Measurements from ENCODE around the gene COA8.

COA8 gene

DNA sequence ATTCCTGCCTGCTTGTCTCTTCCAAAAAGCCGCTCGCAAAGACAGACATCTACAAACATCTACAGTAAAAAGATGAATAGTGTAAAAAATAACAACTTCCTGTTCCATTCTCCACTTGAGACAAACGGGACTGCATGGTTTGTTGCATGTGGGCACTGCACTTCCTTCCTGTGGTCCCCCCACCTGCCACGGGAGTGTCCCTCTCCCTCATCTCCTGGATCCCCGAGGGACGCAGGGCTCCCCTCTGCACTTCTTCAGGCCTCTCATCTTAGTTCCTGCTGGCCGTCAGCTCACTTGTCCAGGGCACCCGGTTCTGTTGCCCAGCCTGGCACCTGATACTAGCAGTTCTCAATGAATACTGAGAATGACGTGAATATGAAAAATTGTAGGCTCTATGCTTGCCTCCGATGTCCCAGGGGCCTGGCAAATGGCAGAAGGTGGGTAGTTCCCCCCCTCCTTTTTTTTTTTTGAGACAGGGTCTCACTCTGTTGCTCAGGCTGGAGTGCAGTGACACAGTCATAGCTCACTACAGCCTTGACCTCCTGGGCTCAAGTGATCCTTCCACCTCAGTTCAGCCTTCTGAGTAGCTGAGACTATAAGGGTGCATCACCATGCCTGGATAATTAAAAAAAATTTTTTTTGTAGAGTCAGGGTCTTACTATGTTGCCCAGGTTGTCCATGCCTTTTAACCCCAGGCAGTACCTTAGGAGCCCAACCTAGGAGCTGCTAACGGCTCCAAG lies 62.8 kb downstream of the COA8 start:
- peak; percentile 56 for DNase-seq

DNA sequence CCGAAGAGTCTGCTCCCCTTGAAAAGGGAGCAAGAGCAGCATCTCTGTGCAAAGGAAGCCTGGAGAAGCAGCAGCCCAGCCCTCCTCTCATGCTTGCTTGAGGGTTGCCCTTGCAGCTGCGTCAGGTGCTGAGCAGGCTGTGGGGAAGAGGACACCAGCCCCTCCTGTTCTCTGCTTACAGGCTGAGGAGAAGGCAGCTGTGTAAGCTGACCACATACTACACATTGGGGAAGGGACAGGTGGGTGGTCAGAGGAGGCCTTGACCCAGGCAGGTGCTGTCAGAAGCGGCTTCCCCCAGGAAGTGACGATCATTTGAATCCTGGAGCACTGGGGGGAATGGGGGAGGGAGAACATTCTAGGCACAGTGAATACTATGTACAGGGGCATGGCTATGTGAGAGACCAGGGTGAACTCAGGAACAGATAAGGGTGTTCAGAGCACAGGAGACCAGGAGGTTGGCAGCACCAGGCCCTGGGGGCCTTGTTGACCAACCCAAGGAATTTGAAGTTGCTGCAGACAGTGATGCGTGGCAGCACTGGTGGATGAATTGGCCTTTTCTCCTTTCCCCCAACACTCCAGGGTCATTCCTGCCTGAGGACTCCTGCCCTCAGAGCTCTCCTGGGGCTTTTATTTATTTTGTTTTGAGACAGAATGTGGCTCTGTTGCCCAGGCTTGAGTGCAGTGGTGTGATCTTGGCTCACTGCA lies 63.5 kb downstream of the COA8 start:
- DNase-seq: no peak

DNA sequence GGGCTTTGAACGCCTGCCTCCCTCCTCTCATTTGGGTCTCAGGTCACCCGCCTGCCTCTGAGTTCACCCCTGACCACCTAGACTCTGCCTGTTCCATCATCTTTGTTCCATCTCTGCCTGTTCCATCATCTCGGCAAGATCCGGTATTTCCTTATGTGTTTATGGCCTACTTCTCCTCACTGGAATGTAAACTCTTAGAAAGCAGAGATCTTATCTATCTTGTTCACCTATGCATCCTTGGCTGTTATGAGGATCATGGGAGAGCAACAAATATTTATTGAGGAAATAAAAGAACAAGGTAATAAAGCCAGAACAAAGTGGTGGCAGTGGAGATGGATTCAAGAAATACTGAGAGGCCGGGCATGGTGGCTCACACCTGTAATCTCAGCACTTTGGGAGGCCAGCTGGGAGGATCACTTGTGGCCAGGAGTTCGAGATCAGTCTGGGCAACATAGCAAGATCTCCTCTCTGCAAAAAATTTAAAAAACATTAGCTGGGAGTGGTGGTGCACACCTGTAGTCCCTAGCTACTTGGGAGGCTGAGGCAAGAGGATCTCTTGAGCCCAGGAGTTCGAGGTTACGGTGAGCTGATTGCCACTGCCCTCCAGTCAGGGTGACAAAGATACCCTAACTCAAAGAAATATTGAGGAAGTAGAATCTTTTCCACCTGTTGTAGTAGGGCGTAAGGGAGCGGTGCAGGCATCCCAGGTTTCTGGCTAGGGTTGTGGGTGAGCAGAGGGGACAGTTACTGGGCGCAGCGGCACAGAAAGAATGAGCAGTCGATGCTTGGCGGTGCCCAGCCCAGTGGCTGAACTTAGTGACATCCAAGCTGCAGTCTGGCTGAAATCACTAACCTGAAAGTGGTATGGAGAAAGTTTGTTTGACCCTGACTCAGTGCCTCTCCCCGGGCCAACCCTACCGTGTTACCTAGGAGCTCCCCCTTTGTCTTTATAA lies 64.6 kb downstream of the COA8 start:
- no peak for DNase-seq

DNA sequence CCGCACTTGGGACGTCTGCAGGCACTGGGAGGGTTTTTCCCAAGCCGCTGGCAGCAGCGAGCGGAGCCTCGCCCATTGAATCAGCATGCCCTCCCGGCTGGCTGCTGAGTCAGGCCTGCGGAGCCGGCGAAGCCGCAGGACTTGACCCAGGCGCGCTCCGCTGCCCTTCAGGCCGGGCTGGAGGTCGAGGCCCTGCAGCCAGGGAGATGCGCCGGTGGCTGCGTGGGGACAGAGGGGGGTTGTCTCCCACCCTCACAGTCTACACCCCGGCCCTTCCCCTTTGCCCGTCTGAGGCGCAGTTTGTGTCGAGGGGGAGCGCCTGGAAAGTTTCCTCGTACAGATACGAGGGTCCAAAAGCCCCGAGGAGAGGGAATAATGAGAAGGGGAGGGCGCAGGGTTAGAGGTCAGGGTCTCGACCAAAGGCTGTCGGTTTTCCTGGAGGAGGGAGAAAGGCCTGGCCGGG lies 65.5 kb downstream of the COA8 start:
- DNase-seq: peak; percentile 20

DNA sequence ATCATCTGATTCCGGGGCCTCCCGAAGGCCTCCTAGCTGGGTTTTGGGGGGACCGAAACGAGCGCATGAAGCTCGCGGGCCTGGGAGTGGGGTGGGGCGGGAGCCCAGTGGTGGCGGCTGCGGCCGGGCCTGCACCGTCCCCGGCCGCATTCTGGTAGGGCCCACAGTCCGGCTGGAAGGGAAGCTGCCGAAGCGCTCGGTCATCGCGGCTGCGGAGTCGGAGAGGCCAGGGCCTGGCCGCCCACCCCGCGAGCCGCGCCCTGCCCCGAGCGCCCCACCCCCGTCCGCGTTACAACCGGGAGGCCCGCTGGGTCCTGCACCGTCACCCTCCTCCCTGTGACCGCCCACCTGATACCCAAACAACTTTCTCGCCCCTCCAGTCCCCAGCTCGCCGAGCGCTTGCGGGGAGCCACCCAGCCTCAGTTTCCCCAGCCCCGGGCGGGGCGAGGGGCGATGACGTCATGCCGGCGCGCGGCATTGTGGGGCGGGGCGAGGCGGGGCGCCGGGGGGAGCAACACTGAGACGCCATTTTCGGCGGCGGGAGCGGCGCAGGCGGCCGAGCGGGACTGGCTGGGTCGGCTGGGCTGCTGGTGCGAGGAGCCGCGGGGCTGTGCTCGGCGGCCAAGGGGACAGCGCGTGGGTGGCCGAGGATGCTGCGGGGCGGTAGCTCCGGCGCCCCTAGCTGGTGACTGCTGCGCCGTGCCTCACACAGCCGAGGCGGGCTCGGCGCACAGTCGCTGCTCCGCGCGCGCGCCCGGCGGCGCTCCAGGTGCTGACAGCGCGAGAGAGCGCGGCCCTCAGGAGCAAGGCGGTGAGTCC lies 66.1 kb downstream of the COA8 start, which contains the start of gene KLC1:
TSS of gene KLC1 (plus strand) at position 528 of the 819 bp plus-strand sequence. CDS start 25,354 bp downstream, outside the sequence.
- peak; percentile 83 for DNase-seq

DNA sequence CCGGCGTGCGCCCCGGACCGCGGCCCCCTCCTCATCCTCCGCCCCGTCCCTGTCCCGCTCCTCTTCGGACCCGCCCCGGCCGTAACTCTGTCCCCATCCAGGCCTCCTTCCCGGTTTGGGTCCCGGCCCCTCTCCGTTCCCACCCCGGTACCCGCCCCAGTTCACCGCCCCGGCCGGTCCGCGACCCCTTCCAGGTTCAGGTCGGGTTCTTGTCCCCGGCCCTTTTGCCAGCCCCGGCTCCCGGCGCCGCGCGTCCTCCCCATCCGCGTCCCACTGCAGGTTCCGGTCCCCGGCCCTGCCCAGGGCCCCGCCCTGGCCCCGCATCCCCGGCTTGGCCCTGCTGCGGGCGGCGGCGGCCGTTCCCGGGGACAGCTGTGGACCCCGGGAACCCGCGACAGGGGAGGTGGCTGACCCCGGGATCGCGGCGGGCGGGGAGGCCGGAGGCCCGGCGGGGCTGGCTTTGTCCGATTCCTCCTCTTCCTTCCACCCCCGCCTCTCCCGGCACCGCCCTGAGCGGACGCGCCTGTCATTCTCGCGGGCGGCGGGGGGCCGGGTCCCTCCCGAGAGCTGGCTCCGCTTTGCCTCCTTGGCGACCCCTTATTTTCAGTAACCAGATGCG lies 66.9 kb downstream of the COA8 start:
- DNase-seq: peak; percentile 42

DNA sequence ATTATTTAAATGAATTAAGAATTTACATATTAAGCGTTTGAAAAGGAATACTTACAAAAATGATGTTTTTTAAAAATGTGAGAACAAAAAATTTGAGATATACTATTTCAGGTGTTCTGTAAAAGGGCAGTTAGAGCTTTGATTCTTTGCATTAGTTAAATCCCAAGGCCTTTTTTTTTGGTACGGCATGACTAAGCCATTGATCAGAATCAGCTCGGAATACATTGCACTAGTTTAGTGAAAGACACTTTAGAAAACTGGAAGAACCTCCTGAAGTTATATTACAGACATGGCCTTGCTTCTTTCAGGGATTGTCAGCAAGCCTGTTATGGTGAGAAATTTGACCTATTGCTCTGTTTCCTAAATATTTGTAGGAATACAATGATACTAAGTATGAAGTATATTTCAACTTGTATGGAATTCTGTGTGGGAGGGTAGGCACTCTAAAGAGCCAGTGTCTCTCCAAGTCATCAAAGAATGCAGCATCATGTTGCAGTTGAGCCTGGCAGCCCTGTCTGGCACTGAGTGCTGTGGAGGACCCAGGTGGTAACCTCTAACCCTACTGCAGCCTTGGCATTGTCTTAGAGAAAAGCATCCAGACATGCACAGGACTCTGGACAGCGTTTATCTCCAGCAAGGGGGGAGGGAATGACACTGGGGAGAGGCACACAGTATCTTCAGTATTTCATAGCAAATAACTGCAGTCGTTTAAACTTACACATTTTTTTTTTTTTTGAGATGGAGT lies 67.8 kb downstream of the COA8 start:
- no peak for DNase-seq

DNA sequence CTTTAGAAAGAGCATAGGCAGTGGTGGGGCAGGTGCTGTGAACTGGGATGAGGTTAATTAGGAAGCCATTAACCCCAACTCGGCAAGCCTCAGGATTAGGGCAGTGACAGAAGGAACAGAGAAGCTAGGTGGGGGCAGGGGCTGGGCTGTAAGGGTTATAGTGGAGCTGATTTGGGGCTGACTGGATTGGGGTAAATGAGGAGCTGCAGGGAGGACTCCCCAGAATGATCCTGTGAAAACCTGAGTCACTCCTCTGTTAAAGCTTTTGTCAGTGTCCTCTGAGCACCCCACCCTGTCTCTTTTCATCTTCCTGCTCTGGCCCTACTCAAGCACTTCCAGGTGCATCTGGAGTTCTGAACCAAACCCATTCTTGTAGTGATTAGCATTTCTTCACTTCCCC lies 70.6 kb downstream of the COA8 start:
- no peak for DNase-seq

DNA sequence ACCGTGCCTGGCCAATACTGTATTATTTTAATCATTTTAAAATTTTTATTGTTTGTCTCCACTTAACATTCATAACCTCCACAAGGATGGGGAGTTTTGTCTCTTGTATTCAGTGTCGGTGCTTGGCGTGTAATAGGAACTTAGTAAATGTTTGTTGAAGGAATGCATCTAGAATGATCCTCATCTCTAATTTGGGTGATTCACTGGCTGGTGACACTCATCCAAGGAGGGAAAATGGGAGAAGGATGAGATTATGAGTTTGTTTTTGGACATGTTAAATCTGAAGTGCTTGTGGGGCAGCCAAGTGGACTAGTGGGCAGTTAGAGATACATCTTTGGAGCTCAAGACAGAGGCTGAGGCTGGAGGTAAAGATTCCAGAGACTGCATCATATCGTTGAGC lies 71.4 kb downstream of the COA8 start:
- no peak for DNase-seq

DNA sequence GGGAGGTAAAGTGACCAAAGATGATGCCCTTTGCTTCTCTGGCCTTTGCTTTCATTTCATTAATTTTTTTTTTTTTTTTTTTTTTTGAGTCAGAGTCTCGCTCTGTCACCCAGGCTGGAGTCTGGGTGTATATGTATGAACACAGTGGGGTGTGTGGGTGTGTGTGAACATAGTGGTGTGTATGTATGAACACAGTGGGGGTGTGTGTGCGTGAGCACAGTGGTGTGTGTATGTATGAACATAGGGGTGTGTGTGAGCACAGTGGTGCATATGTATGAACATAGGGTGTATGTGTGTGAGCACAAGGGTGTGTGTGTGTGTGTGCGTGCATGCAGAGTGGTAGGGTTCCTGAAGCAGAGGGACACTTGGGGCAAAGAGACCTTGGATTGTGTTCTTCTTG lies 75.8 kb downstream of the COA8 start:
- DNase-seq: no peak
